ELR (cell line): ENCODE results near the gene ZNF688.
A peak's percentile ranks its signal among the peaks of the same experiment; 100 is the strongest.
"Not testable (repeated sequence)": the region's sequence is repeated elsewhere in the genome, so short reads cannot be mapped to it uniquely, and the experiment has no call there.

ENCODE experiments used
- DNase-seq: peaks from one replicate; pipeline ENCODE4 v3.0.0-alpha.2; 2015; ENCODE audit warnings: low read depth

The ZNF688 gene

GRCh38 chr16:30571445-30572322 is at the start of gene ZNF688:
ZNF688 (minus strand) TSS chr16:30571714; CDS start chr16:30571629, 85 bp downstream.
- DNase-seq, result peak; percentile 98

GRCh38 chr16:30620169-30620568 is 48.7 kb upstream of the ZNF688 start:
- DNase-seq, result no peak

GRCh38 chr16:30619638-30620037 is 48.1 kb upstream of the ZNF688 start:
- DNase-seq, result no peak

- no peak for DNase-seq
Measured at GRCh38 chr16:30619202-30619601, 47.7 kb upstream of the ZNF688 start.

GRCh38 chr16:30615358-30616091 is 44.0 kb upstream of the ZNF688 start:
- peak; percentile 54 for DNase-seq

- peak; percentile 98 for DNase-seq
Measured at GRCh38 chr16:30609926-30610839, 38.7 kb upstream of the ZNF688 start, which contains the start of gene ZNF689. ZNF689 (minus strand) TSS chr16:30610389; CDS start chr16:30610041, 348 bp downstream.

- peak; percentile 52 for DNase-seq
Measured at GRCh38 chr16:30609002-30609925, 37.8 kb upstream of the ZNF688 start.

- DNase-seq, result no peak
Measured at GRCh38 chr16:30606004-30606403, 34.5 kb upstream of the ZNF688 start.

- no peak for DNase-seq
Measured at GRCh38 chr16:30605158-30605557, 33.6 kb upstream of the ZNF688 start.

GRCh38 chr16:30604316-30604947 is 32.9 kb upstream of the ZNF688 start:
- DNase-seq, result no peak

GRCh38 chr16:30603945-30604315 is 32.4 kb upstream of the ZNF688 start:
- no peak for DNase-seq

- DNase-seq, result peak; percentile 29
Measured at GRCh38 chr16:30602616-30603277, 31.2 kb upstream of the ZNF688 start.

- DNase-seq, result no peak
Measured at GRCh38 chr16:30601966-30602365, 30.5 kb upstream of the ZNF688 start.

- no peak for DNase-seq
Measured at GRCh38 chr16:30600929-30601328, 29.4 kb upstream of the ZNF688 start.

- no peak for DNase-seq
Measured at GRCh38 chr16:30600215-30600614, 28.7 kb upstream of the ZNF688 start.

GRCh38 chr16:30592871-30593270 is 21.4 kb upstream of the ZNF688 start:
- DNase-seq, result no peak

- not testable (repeated sequence) for DNase-seq
Measured at GRCh38 chr16:30590869-30591268, 19.4 kb upstream of the ZNF688 start.

GRCh38 chr16:30589582-30589981 is 18.1 kb upstream of the ZNF688 start:
- not testable (repeated sequence) for DNase-seq

GRCh38 chr16:30588651-30589050 is 17.1 kb upstream of the ZNF688 start:
- no peak for DNase-seq
